WERI-Rb-1 (cell line): ENCODE results near the gene MINDY3.

ENCODE experiments used
- DNase-seq: peaks from one replicate; pipeline ENCODE4 v3.0.0-alpha.2; 2020
- H3K27ac ChIP-seq: fragments of 250-450 bp; sonication (Bioruptor Pico); 2 replicates; pipeline ENCODE4 v1.5.1; 2020; ENCODE audit warnings: mild to moderate bottlenecking, moderate library complexity
- H3K27me3 ChIP-seq: fragments of 250-450 bp; sonication (Bioruptor Pico); 2 replicates; pipeline ENCODE4 v1.5.1; 2021; ENCODE audit warnings: mild to moderate bottlenecking, low read depth, moderate library complexity; ENCODE audit not compliant: insufficient read depth, severe bottlenecking
- H3K36me3 ChIP-seq: fragments of 250-450 bp; sonication (Bioruptor Pico); 2 replicates; pipeline ENCODE4 v1.5.1; 2020; ENCODE audit warnings: mild to moderate bottlenecking, moderate library complexity
- H3K4me3 ChIP-seq: 2 replicates; pipeline ENCODE4 v1.5.1; 2011; ENCODE audit warnings: low read depth, mild to moderate bottlenecking, control low read depth, low read length
- H3K9me3 ChIP-seq: fragments of 250-450 bp; sonication (Bioruptor Pico); 2 replicates; pipeline ENCODE4 v1.5.1; 2021; ENCODE audit warnings: mild to moderate bottlenecking, moderate library complexity; ENCODE audit not compliant: severe bottlenecking
- TF ChIP-seq, protein P1 (sequence below): IDR thresholded peaks from 2 replicates; pipeline ENCODE4 v1.5.1; 2011; ENCODE audit warnings: low read depth, mild to moderate bottlenecking, control low read depth, inconsistent platforms, low read length

The MINDY3 gene

DNA sequence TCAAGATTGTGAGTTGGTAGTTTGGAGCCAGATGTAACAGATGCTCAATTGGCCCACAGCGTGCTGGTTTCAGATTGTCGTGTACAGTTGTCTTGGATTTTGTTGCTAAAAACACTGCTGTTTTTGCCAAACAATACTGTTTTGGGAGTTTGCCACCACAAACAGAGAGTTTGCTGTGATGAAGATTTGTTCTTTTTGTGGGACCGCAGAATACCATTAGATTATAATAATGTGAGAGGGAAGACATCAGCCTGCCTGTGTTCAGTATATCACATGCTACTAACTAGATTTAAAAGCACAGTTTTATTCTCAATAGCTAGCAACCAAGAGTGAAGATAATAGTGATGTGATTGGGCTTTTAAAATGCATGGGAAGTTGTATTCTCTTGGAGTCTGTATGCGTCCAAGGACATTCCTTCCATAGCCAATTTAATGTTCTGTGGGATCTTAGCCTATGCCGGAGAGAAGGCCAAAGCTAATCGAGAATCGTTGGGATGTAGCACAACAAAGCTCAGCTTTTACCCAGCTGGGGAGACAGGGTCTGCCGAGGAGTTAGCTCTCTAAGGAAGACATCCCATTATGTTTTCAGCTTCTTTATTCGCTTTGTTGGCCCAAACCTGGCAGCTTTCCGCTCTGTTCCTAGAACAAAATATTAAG lies 121.9 kb downstream of the MINDY3 start:
- H3K36me3 ChIP-seq, result no peaks in the 10 kb centered on the region
- no peaks in the 10 kb centered on the region for H3K9me3 ChIP-seq
- H3K4me3 ChIP-seq, result no peak overlapping the region
- H3K27me3 ChIP-seq, result no peaks in the 10 kb centered on the region
- no peak overlapping the region for H3K27ac ChIP-seq
- DNase-seq, result no peak
- TF ChIP-seq, protein P1, sequence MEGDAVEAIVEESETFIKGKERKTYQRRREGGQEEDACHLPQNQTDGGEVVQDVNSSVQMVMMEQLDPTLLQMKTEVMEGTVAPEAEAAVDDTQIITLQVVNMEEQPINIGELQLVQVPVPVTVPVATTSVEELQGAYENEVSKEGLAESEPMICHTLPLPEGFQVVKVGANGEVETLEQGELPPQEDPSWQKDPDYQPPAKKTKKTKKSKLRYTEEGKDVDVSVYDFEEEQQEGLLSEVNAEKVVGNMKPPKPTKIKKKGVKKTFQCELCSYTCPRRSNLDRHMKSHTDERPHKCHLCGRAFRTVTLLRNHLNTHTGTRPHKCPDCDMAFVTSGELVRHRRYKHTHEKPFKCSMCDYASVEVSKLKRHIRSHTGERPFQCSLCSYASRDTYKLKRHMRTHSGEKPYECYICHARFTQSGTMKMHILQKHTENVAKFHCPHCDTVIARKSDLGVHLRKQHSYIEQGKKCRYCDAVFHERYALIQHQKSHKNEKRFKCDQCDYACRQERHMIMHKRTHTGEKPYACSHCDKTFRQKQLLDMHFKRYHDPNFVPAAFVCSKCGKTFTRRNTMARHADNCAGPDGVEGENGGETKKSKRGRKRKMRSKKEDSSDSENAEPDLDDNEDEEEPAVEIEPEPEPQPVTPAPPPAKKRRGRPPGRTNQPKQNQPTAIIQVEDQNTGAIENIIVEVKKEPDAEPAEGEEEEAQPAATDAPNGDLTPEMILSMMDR, result no peak

DNA sequence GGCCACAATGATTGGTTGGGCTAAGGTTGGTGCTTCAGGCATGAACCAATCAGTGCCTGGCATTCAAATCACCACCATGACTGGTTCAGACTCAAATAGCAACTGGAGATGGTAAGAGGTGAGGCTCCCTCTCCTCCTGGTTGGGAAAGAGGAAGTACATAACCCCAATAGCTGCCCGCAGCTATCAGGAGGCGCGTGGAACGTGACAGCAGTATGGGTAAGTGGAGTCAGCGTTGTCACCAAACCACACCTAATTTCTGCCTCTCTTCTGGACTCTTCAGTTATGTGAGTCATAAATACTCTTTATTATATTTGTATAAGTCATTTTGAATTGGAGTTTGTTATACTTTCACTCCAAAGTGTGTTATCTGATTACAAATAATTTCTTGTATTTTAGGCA lies 122.7 kb downstream of the MINDY3 start:
- no peaks in the 10 kb centered on the region for H3K36me3 ChIP-seq
- H3K27ac ChIP-seq, result no peak overlapping the region
- DNase-seq, result no peak
- no peaks in the 10 kb centered on the region for H3K27me3 ChIP-seq
- no peaks in the 10 kb centered on the region for H3K9me3 ChIP-seq
- TF ChIP-seq, protein P1, result no peak
- no peak overlapping the region for H3K4me3 ChIP-seq

DNA sequence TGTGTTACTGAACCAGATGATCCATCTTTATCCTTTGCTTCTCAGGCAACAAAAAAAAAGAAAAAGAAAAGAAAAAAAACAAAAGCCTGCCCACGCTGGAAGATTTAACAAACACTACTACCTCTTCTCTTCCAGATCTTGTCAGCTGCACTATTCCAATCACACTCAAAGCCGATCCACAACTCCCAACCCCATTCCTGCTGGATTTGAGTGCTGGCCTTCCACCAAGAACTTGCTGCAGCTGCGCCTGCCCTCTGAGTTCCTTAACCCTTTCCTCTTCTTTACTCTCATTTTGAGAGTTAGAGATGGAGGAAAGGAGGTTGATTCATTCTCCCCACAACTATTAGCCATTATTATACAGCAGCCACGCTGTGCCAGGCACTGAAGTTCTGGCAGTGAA lies 124.5 kb downstream of the MINDY3 start:
- Histone ChIP-seq H3K9me3 (no peaks in the 10 kb centered on the region), H3K27ac (no peak overlapping the region), H3K27me3 (no peaks in the 10 kb centered on the region), H3K4me3 (no peak overlapping the region), H3K36me3 (no peaks in the 10 kb centered on the region)
- no peak for DNase-seq
- TF ChIP-seq, protein P1, result no peak

DNA sequence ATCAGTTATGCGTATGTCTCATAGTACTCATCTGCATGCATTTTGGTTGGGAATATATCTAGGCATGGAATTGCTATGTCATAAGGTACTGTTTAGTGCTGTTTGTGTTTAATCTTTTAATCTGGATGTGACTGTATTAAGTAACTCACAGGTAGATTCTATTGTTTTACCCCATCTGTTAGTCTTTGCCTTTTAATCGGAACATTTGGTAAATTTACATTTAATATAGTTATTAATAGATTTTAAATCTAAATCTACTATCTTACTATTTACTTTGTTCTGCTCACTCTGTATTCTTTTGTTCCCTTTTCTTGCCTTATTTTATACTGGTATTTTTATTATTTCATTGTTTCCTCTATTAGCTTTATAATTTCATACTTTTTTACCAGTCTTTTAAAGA lies 130.0 kb downstream of the MINDY3 start:
- Histone ChIP-seq H3K27me3 (no peaks in the 10 kb centered on the region), H3K9me3 (no peaks in the 10 kb centered on the region), H3K36me3 (no peaks in the 10 kb centered on the region), H3K4me3 (no peak overlapping the region), H3K27ac (no peak overlapping the region)
- DNase-seq, result no peak
- TF ChIP-seq, protein P1, result no peak

DNA sequence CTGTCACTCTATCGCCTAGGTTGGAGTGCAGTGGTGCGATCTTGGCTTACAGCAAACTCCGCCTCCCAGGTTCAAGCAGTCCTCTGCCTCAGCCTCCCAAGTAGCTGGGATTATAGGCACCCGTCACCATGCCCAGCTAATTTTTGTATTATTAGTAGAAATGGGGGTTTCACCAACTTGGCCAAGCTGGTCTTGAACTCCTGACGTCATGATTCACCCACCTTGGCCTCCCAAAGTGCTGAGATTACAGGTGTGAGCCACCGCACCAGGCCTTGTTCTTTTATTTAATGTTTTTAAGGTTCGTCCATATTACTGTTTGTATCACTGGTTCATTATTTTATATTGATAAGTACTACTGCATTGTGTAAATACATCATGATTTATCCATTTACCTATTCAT lies 130.4 kb downstream of the MINDY3 start:
- Histone ChIP-seq H3K9me3 (no peaks in the 10 kb centered on the region), H3K27me3 (no peaks in the 10 kb centered on the region), H3K27ac (no peak overlapping the region), H3K36me3 (no peaks in the 10 kb centered on the region), H3K4me3 (no peak overlapping the region)
- DNase-seq, result no peak
- TF ChIP-seq, protein P1, result no peak
